Chondrocyte (in vitro differentiated cells): ENCODE measurements around the gene MED17. TPM values are rescaled to one million over a fixed set of nuclear protein-coding genes. Genes with fewer than 3 reads are reported as not detected.

ENCODE experiments used
- DNase-seq: peaks from one replicate; pipeline ENCODE4 v3.0.0; 2021; ENCODE audit warnings: mixed read lengths, low spot score
- H3K27ac Mint-ChIP-seq: one replicate; pipeline ENCODE4 v1.8.0; 2021; ENCODE audit warnings: mild to moderate bottlenecking, moderate library complexity, mixed read lengths; ENCODE audit not compliant: unreplicated experiment
- H3K27me3 Mint-ChIP-seq: 2 replicates; pipeline ENCODE4 v1.8.0; 2021; ENCODE audit warnings: low read depth, mixed read lengths
- H3K36me3 Mint-ChIP-seq: 2 replicates; pipeline ENCODE4 v1.8.0; 2021; ENCODE audit warnings: low read depth, mixed read lengths
- H3K4me1 Mint-ChIP-seq: 2 replicates; pipeline ENCODE4 v1.8.0; 2021; ENCODE audit warnings: low read depth, mild to moderate bottlenecking, mixed read lengths
- H3K4me3 Mint-ChIP-seq: one replicate; pipeline ENCODE4 v1.8.0; 2021; ENCODE audit warnings: mild to moderate bottlenecking, moderate library complexity, mixed read lengths; ENCODE audit not compliant: unreplicated experiment
- H3K9me3 Mint-ChIP-seq: 2 replicates; pipeline ENCODE4 v1.8.0; 2021; ENCODE audit warnings: low read depth, mixed read lengths
- CTCF ChIP-seq: fragments of 200-600 bp; sonication (generic); IDR thresholded peaks from 2 replicates; pipeline ENCODE4 v1.5.0; 2021; ENCODE audit warnings: antibody characterized with exemption, mild to moderate bottlenecking, moderate library complexity
- total RNA-seq: library from RNA; stranded (reverse); gene quantifications from 3 replicates; pipeline ENCODE4 v1.2.1, GENCODE V29; 2021

Gene MED17
- total RNA-seq, 1 donor from 2014 or later = 28.1 TPM

DNA sequence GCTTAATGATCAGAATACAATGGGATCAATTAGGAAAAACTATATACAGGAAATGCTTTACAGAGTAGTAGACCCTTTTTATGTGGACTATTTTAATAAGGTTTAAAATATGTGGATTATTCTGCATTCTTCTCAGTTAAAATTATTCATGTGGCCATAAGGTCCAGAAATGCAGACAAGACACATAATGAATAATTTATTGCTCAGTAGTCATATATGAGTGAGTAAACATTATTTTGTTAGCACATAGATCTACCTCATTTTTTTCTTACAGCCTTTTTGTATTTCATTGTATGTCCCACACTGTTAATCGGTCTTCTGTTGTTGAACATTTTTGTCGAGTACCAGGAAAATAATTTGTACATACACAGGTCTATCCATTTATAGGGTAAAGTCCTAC is 20.8 kb downstream of the MED17 start:
- DNase-seq = no peak
- H3K9me3 Mint-ChIP-seq = no peaks in the 10 kb centered on the region
- no peaks in the 10 kb centered on the region for H3K27me3 Mint-ChIP-seq
- no peak for TF ChIP-seq CTCF
- no peak overlapping the region for H3K4me3 Mint-ChIP-seq
- H3K36me3 Mint-ChIP-seq = peaks cover 30% of the 10 kb centered on the region
- H3K27ac Mint-ChIP-seq = no peak overlapping the region
- H3K4me1 Mint-ChIP-seq = no peaks in the 10 kb centered on the region

DNA sequence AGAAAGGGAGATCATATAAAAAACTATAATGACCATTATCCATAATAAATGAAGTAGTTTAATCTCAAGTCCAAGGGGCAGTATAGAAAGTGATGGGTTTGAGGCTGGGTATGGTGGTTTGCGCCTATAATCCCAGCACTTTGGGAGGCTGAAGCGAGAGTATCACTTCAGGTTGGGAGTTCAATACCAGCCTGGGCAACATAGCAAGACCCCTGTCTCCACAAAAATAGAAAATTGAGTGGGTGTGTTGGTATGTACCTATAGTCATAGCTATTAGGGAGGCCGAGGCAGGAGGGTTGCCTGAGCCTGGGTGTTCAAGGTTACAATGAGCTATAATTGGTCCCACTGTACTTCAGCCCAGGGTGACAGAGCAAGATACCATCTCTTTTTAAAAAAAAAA is 23.9 kb downstream of the MED17 start:
- no peak for DNase-seq
- no peak overlapping the region for H3K4me3 Mint-ChIP-seq
- H3K27me3 Mint-ChIP-seq = no peaks in the 10 kb centered on the region
- H3K27ac Mint-ChIP-seq = no peak overlapping the region
- peaks cover 35% of the 10 kb centered on the region for H3K36me3 Mint-ChIP-seq
- H3K9me3 Mint-ChIP-seq = no peaks in the 10 kb centered on the region
- no peak for TF ChIP-seq CTCF
- no peaks in the 10 kb centered on the region for H3K4me1 Mint-ChIP-seq

GRCh38 chr11:93813974-93814373 is 29.9 kb downstream of the MED17 start:
- DNase-seq = no peak
- no peak for TF ChIP-seq CTCF
- peaks cover 34% of the 10 kb centered on the region for H3K36me3 Mint-ChIP-seq
- peaks cover 10% of the 10 kb centered on the region for H3K4me1 Mint-ChIP-seq
- H3K27ac Mint-ChIP-seq = no peak overlapping the region
- H3K4me3 Mint-ChIP-seq = no peak overlapping the region
- no peaks in the 10 kb centered on the region for H3K9me3 Mint-ChIP-seq
- no peaks in the 10 kb centered on the region for H3K27me3 Mint-ChIP-seq

- Mint-ChIP-seq H3K36me3 (peaks cover 31% of the 10 kb centered on the region), H3K4me1 (peaks cover 10% of the 10 kb centered on the region), H3K9me3 (no peaks in the 10 kb centered on the region), H3K4me3 (no peak overlapping the region), H3K27ac (no peak overlapping the region), H3K27me3 (no peaks in the 10 kb centered on the region)
- no peak for TF ChIP-seq CTCF
- no peak for DNase-seq
Measured at GRCh38 chr11:93814966-93815633, 31.0 kb downstream of the MED17 start.

DNA sequence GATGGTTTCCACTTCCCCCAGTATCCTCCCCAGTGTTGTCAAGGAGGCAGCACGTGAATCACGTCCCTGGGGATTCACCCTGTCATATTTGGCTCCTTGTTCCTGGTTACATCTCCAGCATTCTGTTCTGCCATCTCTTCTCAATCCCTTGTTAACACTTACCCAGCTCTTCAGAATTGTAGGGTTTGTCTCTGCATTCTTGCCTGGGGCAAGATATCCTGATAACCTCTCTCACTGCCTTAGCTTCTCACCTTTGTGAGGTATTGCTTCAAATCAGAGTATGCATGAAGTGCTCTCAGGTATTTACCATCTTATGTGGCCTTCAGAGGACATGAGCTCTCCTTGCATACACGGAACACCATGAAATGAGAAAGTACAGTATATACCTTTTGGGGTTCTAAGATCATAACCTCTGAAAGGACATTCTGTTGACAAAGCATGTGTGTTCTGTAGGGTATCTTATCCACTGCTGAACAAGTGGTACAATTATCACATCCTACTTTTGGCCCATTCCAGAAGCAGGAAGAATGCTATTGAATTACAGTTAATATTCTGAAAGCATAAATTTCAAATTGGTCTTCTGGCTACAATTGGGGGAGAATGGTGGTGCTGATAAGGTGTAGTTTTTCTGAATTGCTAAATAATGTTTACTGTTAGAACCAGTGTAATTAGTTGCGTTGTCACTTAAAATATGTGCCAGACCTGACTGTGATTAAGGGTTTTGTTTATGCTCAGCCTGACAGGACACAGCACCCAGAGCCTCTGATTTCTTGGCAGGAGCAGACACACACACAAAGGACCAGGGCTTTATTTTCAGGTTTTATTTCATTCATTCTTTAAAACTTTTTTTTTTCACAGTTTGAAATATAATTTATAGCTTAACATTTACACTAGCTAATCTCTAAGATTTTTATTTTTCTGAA is 33.6 kb downstream of the MED17 start:
- H3K9me3 Mint-ChIP-seq = no peaks in the 10 kb centered on the region
- no peak overlapping the region for H3K4me3 Mint-ChIP-seq
- H3K27ac Mint-ChIP-seq = peak overlapping the region; percentile 61
- no peak for TF ChIP-seq CTCF
- DNase-seq = no peak
- H3K4me1 Mint-ChIP-seq = peaks cover 10% of the 10 kb centered on the region
- H3K27me3 Mint-ChIP-seq = no peaks in the 10 kb centered on the region
- peaks cover 23% of the 10 kb centered on the region for H3K36me3 Mint-ChIP-seq
